Mesothelial cell of epicardium (in vitro differentiated cells): Measurements from ENCODE around the gene EPB41L4A. TPM values are rescaled to one million over a fixed set of nuclear protein-coding genes. Genes with fewer than 3 reads are reported as not detected.

Source experiments
- DNase-seq, 2 experiments: peaks; one replicate each; pipeline ENCODE4 v3.0.0; 2021; ENCODE audit warnings: low spot score in 2 of 2; ENCODE audit not compliant: unreplicated experiment in 2 of 2
- H3K27ac Mint-ChIP-seq: 2 replicates; pipeline ENCODE4 v1.8.0; 2021; ENCODE audit warnings: mixed read lengths
- H3K27me3 Mint-ChIP-seq: 2 replicates; pipeline ENCODE4 v1.8.0; 2021; ENCODE audit warnings: low read depth, mixed read lengths
- H3K36me3 Mint-ChIP-seq: 2 replicates; pipeline ENCODE4 v1.8.0; 2021; ENCODE audit warnings: mixed read lengths
- H3K4me1 Mint-ChIP-seq: 2 replicates; pipeline ENCODE4 v1.8.0; 2021; ENCODE audit warnings: mixed read lengths
- H3K4me3 Mint-ChIP-seq: 2 replicates; pipeline ENCODE4 v1.8.0; 2021; ENCODE audit warnings: mild to moderate bottlenecking, moderate library complexity, mixed read lengths
- H3K9me3 Mint-ChIP-seq: 2 replicates; pipeline ENCODE4 v1.8.0; 2021; ENCODE audit warnings: mixed read lengths
- CTCF ChIP-seq: fragments of 200-600 bp; sonication (generic); IDR thresholded peaks from one replicate; pipeline ENCODE4 v1.5.0; 2021; ENCODE audit warnings: antibody characterized with exemption; ENCODE audit not compliant: unreplicated experiment
- total RNA-seq: library from RNA; stranded (reverse); gene quantifications from 3 replicates; pipeline ENCODE4 v1.2.1, GENCODE V29; 2021

The EPB41L4A gene
- total RNA-seq, 1 donor from 2014 or later, result 39.3 TPM

- Mint-ChIP-seq H3K4me1 (peaks cover 24% of the 10 kb centered on the region), H3K27ac (no peak overlapping the region), H3K27me3 (no peaks in the 10 kb centered on the region), H3K4me3 (no peak overlapping the region), H3K9me3 (no peaks in the 10 kb centered on the region), H3K36me3 (peaks cover 1% of the 10 kb centered on the region)
- no peak for TF ChIP-seq CTCF
- DNase-seq, result no peak
Observed at GRCh38 chr5:112384523-112384922, 34.6 kb downstream of the EPB41L4A start.

GRCh38 chr5:112382886-112383285 is 36.2 kb downstream of the EPB41L4A start:
- Mint-ChIP-seq H3K36me3 (peaks cover 1% of the 10 kb centered on the region), H3K27me3 (no peaks in the 10 kb centered on the region), H3K4me3 (no peak overlapping the region), H3K9me3 (no peaks in the 10 kb centered on the region), H3K4me1 (peaks cover 19% of the 10 kb centered on the region), H3K27ac (no peak overlapping the region)
- TF ChIP-seq CTCF, result no peak
- DNase-seq, result no peak

GRCh38 chr5:112381521-112381920 is 37.6 kb downstream of the EPB41L4A start:
- Mint-ChIP-seq H3K4me3 (no peak overlapping the region), H3K36me3 (peaks cover 1% of the 10 kb centered on the region), H3K27me3 (no peaks in the 10 kb centered on the region), H3K4me1 (peaks cover 17% of the 10 kb centered on the region), H3K27ac (no peak overlapping the region), H3K9me3 (no peaks in the 10 kb centered on the region)
- no peak for DNase-seq
- no peak for TF ChIP-seq CTCF

GRCh38 chr5:112379542-112380325 is 39.3 kb downstream of the EPB41L4A start:
- no peak for DNase-seq
- Mint-ChIP-seq H3K4me3 (no peak overlapping the region), H3K27me3 (no peaks in the 10 kb centered on the region), H3K9me3 (no peaks in the 10 kb centered on the region), H3K27ac (no peak overlapping the region), H3K4me1 (peaks cover 21% of the 10 kb centered on the region), H3K36me3 (no peaks in the 10 kb centered on the region)
- no peak for TF ChIP-seq CTCF

GRCh38 chr5:112374818-112375217 is 44.3 kb downstream of the EPB41L4A start:
- DNase-seq, result no peak
- H3K9me3 Mint-ChIP-seq, result no peaks in the 10 kb centered on the region
- no peaks in the 10 kb centered on the region for H3K36me3 Mint-ChIP-seq
- H3K4me1 Mint-ChIP-seq, result peaks cover 36% of the 10 kb centered on the region
- TF ChIP-seq CTCF, result no peak
- no peaks in the 10 kb centered on the region for H3K27me3 Mint-ChIP-seq
- peak overlapping the region; percentile 31 for H3K27ac Mint-ChIP-seq
- H3K4me3 Mint-ChIP-seq, result no peak overlapping the region
